DND-41 (cell line): ENCODE data around the gene GORASP2.

ENCODE experiments used
- CTCF ChIP-seq: IDR thresholded peaks from 2 replicates; pipeline ENCODE4 v1.5.1; 2012; ENCODE audit warnings: borderline replicate concordance, low read length, moderate library complexity, mild to moderate bottlenecking; ENCODE audit not compliant: poor library complexity, severe bottlenecking; ENCODE audit errors: extremely low read depth
- EZH2 ChIP-seq: IDR thresholded peaks from 3 replicates; pipeline ENCODE4 v1.6.1; 2012; ENCODE audit warnings: borderline replicate concordance, low read depth, mild to moderate bottlenecking, moderate library complexity, low read length, inconsistent platforms; ENCODE audit not compliant: severe bottlenecking

DNA sequence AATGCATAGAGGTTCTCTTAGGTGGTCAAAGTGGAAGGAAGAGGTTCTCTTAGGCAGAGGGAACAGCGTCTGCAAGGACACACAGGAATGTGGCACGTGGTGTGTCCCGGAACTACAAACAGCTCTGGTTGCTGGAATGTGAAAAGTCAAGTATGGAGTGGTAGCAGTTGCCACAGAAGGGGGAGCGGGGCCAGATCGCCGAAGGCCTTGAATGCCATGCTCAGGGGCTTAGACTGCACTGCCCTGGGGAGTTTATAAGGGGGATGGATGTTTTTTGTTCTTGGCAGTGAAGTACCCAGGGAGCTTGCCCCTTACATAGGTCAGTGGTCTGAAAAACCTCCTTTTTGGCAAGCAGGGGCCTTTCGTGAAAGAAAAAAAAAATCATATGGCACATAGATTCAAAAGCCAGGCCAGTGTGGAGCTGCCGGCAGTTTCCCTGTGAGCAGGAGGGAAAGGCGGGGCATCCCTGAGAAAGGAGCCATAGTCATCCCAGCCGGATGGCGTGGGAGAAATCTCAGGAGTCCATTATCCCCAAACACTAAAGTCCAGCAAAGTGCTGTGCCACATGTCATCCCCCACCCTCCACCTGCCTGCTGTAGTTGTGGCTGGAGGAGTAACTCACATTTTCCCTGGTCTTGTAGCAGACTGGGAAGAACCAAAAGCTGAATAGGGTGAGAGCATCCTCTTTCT lies 45.4 kb downstream of the GORASP2 start:
- TF ChIP-seq CTCF, result no peak
- TF ChIP-seq EZH2, result no peak
